HAP-1 (cell line): ENCODE results near the gene CALCB.
"Not testable (repeated sequence)": the region's sequence is repeated elsewhere in the genome, so short reads cannot be mapped to it uniquely, and the experiment has no call there.

Source experiments
- DNase-seq, 2 experiments: peaks; one replicate each; pipeline ENCODE4 v3.0.0-alpha.2; 2016 to 2020; ENCODE audit warnings: low spot score in 2 of 2
- H3K27me3 ChIP-seq: fragments of 250-450 bp; sonication (Bioruptor Pico); 2 replicates; pipeline ENCODE4 v1.5.1; 2020; ENCODE audit warnings: low read depth, mild to moderate bottlenecking, moderate library complexity
- H3K36me3 ChIP-seq: fragments of 250-450 bp; sonication (Bioruptor Pico); replicated peaks from 2 replicates; pipeline ENCODE4 v1.5.1; 2020; ENCODE audit warnings: mild to moderate bottlenecking
- H3K4me1 ChIP-seq: fragments of 250-450 bp; sonication (Bioruptor Pico); 2 replicates; pipeline ENCODE4 v1.5.1; 2020; ENCODE audit warnings: mild to moderate bottlenecking
- H3K4me3 ChIP-seq: fragments of 250-450 bp; sonication (Bioruptor Pico); 2 replicates; pipeline ENCODE4 v1.5.1; 2020; ENCODE audit warnings: mild to moderate bottlenecking, moderate library complexity
- H3K9me3 ChIP-seq: fragments of 250-450 bp; sonication (Bioruptor Pico); 2 replicates; pipeline ENCODE4 v1.5.1; 2020; ENCODE audit warnings: mild to moderate bottlenecking, moderate library complexity
- in situ Hi-C: fragments of 300-500 bp; cut with MboI; formaldehyde crosslinking; loops from 3 replicates; pipeline ENCODE4 v1.14.3; 2020; ENCODE audit warnings: low sequenced_read_pairs, inconsistent platforms, mixed read lengths

The CALCB gene

DNA sequence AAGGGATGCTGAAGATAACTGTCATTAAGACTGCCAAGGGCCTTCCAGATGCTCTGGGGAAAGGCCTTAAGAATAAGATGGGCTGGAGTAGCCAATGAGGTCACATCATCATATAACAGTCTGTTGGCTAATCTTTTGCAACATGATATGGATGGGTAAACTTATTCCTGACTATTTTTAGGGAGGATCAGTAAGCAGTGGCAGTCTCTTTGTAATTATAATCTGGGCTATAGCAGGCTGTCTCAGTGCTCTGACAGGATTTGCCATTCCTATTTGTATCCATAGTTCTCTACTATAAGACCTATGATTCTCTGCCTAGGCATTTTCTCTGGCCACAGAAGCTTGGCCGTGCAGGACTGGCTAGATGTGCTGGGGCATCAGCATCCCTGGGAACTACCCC lies 16.1 kb upstream of the CALCB start:
- DNase-seq = no peak
- H3K36me3 ChIP-seq = no peaks in the 10 kb centered on the region
- H3K4me3 ChIP-seq = no peak overlapping the region
- no peaks in the 10 kb centered on the region for H3K9me3 ChIP-seq
- H3K4me1 ChIP-seq = no peaks in the 10 kb centered on the region
- in situ Hi-C loops = no loop called here
- no peaks in the 10 kb centered on the region for H3K27me3 ChIP-seq

DNA sequence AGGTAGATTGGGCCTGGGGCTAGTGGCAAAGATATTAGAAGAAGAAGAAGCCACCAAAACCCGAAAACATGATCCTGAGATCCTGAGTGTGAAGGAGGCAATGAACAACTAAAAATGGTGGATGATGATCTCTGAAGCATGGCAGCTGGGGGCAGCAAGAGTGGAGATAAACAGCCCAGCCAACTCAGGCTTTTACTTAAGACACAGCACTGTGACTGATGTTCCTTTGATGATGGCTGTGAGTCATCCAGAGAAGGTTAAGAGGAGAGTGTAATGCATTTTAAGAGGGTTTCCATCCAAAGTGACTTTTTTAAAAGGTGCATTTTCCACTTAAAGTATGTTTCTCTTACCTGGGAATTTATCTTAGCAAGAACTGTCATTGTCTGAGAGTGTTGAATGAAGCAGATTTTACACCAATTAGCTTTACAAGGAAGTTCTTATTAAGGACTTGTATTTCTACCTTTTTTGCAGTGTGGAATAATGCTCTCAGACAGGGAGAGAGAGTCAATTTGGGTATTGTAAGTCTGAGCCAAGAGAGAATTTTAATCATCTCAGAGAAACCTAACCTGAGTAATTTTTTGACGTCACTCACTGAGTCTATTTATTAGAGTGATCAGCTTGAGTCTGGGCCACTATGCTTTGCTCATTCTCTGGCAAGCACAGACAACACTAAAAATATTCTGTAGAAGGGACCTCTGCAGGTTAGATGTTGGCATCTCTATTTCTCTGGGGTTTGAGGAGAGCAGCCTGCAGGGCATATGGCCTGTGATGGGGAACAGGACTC lies 14.1 kb upstream of the CALCB start:
- DNase-seq = no peak
- no peaks in the 10 kb centered on the region for H3K36me3 ChIP-seq
- H3K4me3 ChIP-seq = no peak overlapping the region
- H3K9me3 ChIP-seq = no peaks in the 10 kb centered on the region
- in situ Hi-C loops = no loop called here
- H3K4me1 ChIP-seq = no peaks in the 10 kb centered on the region
- no peaks in the 10 kb centered on the region for H3K27me3 ChIP-seq

DNA sequence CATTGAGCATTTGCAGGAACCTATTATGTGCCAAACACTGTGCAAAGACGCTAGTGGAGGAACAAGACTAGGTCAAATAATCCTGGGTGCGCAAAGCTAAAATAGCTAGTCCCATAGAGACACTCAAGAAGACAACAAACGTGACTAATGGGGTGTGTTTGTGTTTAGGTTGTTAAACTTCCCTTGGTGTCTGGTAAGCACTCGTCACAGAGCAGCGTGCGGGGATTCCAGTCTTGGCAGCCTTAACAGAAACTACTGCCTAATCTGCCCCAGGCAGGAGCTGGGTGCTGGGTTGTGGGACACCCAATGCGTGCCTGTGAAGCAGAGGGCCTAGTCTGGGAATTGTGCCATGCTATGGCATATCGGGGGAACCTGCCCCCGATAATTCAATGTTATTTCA lies 10.8 kb upstream of the CALCB start:
- H3K4me1 ChIP-seq = no peaks in the 10 kb centered on the region
- no peaks in the 10 kb centered on the region for H3K36me3 ChIP-seq
- H3K9me3 ChIP-seq = no peaks in the 10 kb centered on the region
- DNase-seq = no peak
- H3K27me3 ChIP-seq = no peaks in the 10 kb centered on the region
- in situ Hi-C loops = no loop called here
- H3K4me3 ChIP-seq = no peak overlapping the region

DNA sequence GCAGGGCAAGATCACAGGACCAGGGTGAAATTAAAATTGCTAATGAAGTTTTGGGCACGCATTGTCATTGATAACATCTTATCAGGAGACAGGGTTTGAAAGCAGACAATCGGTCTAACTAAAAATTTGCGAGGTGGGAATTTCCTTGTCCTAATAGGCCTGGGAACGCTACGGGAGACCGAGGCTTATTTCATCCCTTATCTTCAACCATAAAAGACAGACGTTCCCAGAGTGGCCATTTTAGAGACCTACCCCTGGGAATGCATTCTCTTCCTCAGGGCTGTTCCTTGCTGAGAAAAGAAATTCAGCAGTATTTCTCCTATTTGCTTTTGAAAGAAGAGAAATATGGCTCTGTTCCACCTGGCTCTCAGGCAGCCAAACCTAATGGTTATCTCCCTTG lies 3.6 kb upstream of the CALCB start:
- H3K9me3 ChIP-seq, DNase-seq, in situ Hi-C loops, H3K4me1 ChIP-seq, H3K4me3 ChIP-seq, H3K36me3 ChIP-seq, H3K27me3 ChIP-seq: not testable (repeated sequence)

DNA sequence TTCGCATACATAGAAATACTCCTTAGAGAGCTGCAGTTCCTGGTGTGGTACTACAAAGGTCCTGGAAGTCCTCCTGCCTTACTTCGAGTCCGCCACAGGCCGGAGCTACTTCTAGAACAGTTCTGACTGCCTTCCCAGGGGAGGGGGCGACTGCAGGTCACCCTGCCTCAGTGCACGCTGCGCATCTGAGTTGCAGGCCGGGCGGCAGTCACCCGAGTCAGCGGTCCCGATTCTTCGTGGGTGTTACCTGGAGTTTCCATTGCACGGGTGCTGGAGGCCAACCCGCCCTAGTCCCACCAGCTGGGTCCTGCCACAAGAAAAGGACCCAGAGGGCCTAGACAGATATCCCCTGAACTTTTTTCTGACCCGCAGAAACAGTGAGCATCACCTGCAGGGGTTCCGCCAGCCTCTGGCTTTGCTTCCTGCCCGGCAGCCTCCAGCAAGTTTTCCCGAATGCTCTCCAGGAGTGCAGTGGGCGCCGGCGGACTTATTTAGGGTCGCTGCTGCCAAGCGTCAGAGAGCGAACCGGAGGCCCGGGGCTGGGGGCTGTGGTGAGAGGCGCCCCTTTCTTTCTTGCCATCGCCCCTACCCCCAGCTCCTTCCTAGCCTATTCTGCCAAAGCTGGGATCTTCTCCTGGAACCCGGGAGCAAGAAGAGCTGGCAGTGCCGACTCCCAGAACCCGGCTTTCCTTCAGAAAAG lies 1.7 kb upstream of the CALCB start:
- Histone ChIP-seq H3K36me3 (no peaks in the 10 kb centered on the region), H3K27me3 (no peaks in the 10 kb centered on the region), H3K4me3 (no peak overlapping the region), H3K9me3 (no peaks in the 10 kb centered on the region), H3K4me1 (no peaks in the 10 kb centered on the region)
- DNase-seq = no peak
- in situ Hi-C loops = no loop called here

DNA sequence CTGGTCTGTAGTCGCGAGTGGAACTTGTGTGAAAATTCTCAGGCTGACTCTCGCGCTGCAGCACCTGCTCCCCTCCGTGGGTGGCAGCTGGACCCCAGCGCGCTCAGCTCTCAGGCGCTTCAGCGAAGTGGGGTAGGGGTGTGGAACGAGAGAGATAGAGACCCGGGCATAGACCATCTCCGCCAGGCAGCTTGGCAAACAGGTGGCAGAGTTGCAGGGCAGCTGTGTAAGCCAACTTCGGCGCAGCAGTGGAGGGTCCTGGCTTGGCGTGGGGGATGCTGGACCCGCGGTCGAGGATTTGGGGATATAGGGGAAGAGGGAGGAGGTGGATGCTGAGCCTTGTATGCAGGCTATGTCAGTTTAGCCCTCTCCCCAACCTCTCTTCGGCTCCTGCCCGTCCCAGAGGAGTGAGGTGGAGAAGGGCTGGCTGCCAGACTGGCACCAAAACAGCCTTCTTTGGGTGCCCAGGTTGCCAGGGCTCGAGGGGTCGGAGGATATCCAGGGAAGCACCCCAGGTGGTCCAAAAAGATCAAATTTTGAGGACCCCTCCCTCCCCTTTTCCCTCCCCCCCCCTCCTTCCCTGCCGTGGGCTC lies 746 bp upstream of the CALCB start:
- Histone ChIP-seq H3K27me3 (no peaks in the 10 kb centered on the region), H3K4me3 (no peak overlapping the region), H3K4me1 (no peaks in the 10 kb centered on the region), H3K36me3 (no peaks in the 10 kb centered on the region), H3K9me3 (no peaks in the 10 kb centered on the region)
- DNase-seq = no peak
- in situ Hi-C loops = no loop called here

DNA sequence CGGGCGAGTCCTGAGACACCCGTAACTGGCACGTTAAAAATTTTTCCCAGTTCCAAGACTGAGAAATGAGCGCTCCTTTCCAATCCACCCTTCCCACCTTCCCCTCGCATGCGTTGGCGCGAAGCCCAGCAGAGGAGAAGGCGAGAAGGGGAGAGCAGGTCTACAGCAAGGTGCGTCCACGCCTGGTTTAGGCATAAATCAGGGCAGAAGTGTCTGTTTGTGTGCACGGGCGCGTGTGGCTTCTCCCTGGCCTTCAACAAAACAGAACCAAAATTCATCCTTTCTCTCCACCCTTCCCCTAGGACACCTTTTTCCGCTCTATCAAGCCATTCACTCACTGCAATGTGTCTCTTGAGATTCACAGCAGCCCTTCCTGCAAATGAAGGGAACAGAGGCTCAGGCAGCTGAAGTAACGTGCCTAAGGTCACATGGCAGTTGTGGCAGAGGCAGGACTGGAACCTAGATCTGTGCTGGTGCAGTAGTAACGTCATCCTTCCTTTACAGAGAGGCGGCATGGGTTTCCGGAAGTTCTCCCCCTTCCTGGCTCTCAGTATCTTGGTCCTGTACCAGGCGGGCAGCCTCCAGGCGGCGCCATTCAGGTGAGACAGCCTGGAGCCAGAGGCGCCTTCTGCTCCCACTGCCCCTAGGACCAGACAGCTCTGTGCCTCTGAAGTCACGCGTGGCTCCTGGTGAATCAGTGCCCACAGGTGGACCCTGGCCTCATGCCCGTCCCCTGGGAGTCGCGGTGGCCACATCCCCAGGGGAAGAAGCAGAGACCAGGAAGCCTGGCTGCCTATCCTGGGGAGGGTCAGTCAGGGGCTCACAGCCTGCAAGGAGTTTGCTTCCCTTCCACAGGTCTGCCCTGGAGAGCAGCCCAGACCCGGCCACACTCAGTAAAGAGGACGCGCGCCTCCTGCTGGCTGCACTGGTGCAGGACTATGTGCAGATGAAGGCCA lies 1.1 kb downstream of the CALCB start:
- H3K27me3 ChIP-seq = no peaks in the 10 kb centered on the region
- H3K36me3 ChIP-seq = no peaks in the 10 kb centered on the region
- in situ Hi-C loops = no loop called here
- H3K4me1 ChIP-seq = no peaks in the 10 kb centered on the region
- no peaks in the 10 kb centered on the region for H3K9me3 ChIP-seq
- H3K4me3 ChIP-seq = no peak overlapping the region
- peak; percentile 41 to 89 for DNase-seq

DNA sequence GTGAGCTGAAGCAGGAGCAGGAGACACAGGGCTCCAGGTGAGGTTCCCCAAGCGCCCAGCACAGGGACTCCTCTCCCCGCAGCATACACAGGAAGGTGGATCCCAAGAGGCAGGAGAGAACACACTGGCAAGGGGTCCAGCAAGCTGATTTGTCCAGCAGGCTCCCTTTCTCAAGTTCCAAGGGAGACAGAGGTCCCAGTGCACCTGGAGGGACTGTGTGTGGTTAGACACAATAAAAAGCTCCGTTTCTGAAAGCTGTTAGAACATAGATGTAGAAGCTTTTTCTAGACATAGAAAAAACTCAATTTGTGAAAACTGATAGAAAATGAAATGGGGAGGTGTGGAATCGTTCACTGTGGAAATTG lies 1.8 kb downstream of the CALCB start:
- no peaks in the 10 kb centered on the region for H3K9me3 ChIP-seq
- no peaks in the 10 kb centered on the region for H3K27me3 ChIP-seq
- H3K4me3 ChIP-seq = no peak overlapping the region
- H3K4me1 ChIP-seq = no peaks in the 10 kb centered on the region
- H3K36me3 ChIP-seq = no peaks in the 10 kb centered on the region
- DNase-seq = no peak
- in situ Hi-C loops = no loop called here

DNA sequence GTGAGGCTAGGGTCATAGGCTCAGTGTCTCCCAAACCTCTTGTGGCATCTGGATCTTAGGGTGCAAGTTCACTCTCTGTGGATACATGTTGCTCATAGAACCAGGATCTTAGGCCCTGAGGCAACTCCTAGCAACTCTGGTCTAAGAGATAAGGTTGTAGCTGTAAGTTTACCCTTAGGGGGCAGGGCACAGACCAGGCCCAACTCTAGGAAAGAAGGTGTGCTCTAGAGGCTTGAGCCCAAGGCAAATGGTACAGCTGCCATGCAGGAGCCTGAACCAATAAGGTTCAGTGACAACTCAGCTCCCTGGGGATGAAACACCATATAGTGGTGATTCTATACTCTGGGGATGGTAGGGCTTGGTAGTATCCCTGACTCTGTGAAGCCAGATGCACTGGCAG lies 17.8 kb downstream of the CALCB start:
- Histone ChIP-seq H3K4me1 (no peaks in the 10 kb centered on the region), H3K4me3 (no peak overlapping the region), H3K27me3 (no peaks in the 10 kb centered on the region), H3K36me3 (no peaks in the 10 kb centered on the region), H3K9me3 (no peaks in the 10 kb centered on the region)
- in situ Hi-C loops = no loop called here
- no peak for DNase-seq

DNA sequence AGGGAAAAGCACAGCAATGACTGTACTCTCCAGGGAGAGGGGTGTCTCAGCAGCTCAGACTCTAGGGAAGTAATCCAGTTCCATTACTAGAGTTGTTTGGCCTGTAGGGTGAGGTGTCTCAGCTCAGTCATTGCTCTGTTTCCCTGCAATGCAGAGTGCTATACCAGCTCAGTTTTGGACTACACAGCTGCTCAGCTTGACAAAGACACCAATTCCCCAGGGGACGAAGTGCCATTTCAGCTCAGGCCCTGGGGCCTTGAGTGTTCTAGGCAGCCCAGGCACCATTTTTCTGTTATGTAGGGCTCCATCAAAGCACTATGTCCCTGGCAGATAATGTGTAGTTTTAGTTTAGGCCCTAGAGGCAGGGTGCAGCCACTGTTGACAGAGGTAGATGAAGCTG lies 18.2 kb downstream of the CALCB start:
- no peaks in the 10 kb centered on the region for H3K4me1 ChIP-seq
- H3K36me3 ChIP-seq = no peaks in the 10 kb centered on the region
- no peak overlapping the region for H3K4me3 ChIP-seq
- H3K9me3 ChIP-seq = no peaks in the 10 kb centered on the region
- H3K27me3 ChIP-seq = no peaks in the 10 kb centered on the region
- in situ Hi-C loops = no loop called here
- no peak for DNase-seq

DNA sequence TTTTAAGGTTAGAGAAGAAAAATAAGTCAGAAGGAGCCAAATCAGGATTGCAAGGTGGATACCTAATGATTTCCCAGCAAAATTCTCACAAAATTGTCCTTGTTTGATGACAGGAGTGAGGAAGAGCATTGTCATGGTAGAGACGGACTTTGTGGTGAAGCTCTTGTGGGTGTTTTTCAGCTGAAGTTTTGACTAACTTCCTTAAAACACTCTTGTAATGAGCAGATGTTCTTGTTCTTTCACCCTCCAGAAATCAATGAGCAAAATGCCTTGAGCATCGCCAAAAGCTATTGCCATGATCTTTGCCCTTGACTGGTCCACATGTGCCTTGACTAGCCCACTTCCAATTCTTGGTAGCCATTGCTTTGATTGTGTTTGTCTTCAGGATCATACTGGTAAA lies 20.0 kb downstream of the CALCB start:
- no peaks in the 10 kb centered on the region for H3K36me3 ChIP-seq
- H3K27me3 ChIP-seq = no peaks in the 10 kb centered on the region
- in situ Hi-C loops = no loop called here
- H3K9me3 ChIP-seq = no peaks in the 10 kb centered on the region
- no peaks in the 10 kb centered on the region for H3K4me1 ChIP-seq
- DNase-seq = no peak
- H3K4me3 ChIP-seq = no peak overlapping the region

DNA sequence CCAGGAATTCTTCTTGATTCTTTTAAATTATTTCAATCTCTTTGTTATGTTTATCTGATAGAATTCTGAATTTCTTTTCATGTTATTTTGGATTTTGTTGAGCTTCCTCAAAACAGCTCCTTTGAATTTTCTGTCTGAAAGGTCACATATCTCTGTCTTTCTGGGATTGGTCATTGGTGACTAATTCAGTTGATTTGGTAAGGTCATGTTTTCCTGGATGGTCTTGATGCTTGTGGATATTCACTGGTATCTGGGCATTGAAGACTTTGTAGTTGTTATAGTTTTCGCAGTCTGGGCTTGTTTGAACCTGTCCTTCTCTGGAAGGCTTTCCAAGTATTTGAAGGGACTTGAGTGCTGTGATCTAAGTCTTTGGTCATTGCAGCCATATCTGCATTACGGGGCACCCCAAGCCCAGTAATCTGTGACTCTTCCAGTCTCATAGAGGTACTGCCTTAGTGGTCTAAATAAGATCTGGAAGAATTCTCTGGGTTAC lies 22.4 kb downstream of the CALCB start:
- in situ Hi-C loops = no loop called here
- no peak for DNase-seq
- no peaks in the 10 kb centered on the region for H3K4me1 ChIP-seq
- H3K27me3 ChIP-seq = no peaks in the 10 kb centered on the region
- H3K4me3 ChIP-seq = no peak overlapping the region
- H3K36me3 ChIP-seq = no peaks in the 10 kb centered on the region
- H3K9me3 ChIP-seq = no peaks in the 10 kb centered on the region

DNA sequence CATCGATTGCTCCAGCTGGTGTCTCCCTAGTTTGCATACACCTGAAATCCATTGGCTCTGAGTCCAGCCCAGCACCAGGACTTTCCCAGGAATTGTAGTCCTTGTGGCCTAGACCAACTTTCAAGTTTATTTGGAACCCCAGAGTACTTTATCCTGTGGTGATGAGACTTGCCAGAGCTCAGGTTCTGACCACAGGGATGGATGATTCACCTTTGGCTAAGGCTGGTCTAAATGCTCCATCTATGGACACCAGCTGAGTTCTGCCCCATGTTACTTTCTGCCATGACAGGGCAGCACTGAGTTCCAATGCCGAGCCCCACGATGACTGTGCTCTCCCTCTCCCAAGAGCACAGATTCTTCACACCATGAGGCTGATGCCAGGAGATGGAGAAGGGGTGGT lies 24.0 kb downstream of the CALCB start:
- no peak for DNase-seq
- Histone ChIP-seq H3K4me1 (no peaks in the 10 kb centered on the region), H3K36me3 (no peaks in the 10 kb centered on the region), H3K4me3 (no peak overlapping the region), H3K9me3 (no peaks in the 10 kb centered on the region), H3K27me3 (no peaks in the 10 kb centered on the region)
- in situ Hi-C loops = no loop called here
